Ovary (tissue), 9 donors: ENCODE results near the gene VPS13C. TPM values are rescaled to one million over a fixed set of nuclear protein-coding genes. Genes with fewer than 3 reads are reported as not detected.

ENCODE experiments used
- DNase-seq, 5 donors: peaks; one replicate each; pipeline ENCODE4 v3.0.0-alpha.2; 2019 to 2020
- H3K27ac ChIP-seq, 2 donors: fragments of 200-600 bp; one replicate each; pipeline versions ENCODE4 v1.5.1 to v1.8.0; 2019 to 2022
- H3K27me3 ChIP-seq: fragments of 200-600 bp; one replicate; pipeline ENCODE4 v1.8.0; 2022
- H3K36me3 ChIP-seq: fragments of 200-600 bp; sonication (generic); one replicate; pipeline ENCODE4 v1.5.1; 2019
- H3K4me1 ChIP-seq: one replicate; pipeline ENCODE4 v1.8.1; 2013; ENCODE audit warnings: mild to moderate bottlenecking, moderate library complexity; ENCODE audit not compliant: insufficient read depth
- H3K4me3 ChIP-seq: fragments of 200-600 bp; sonication (generic); one replicate; pipeline ENCODE4 v1.5.1; 2017
- H3K9me3 ChIP-seq, 2 donors: fragments of 200-600 bp in 1 of 2; sonication (generic) in 1 of 2; one replicate each; pipeline versions ENCODE4 v1.5.1 to v1.8.1; 2013 to 2019; ENCODE audit warnings: mild to moderate bottlenecking in 1 of 2, moderate library complexity in 1 of 2
- EP300 ChIP-seq: sonication (generic); formaldehyde crosslinking; IDR thresholded peaks from one replicate; pipeline ENCODE4 v1.6.1; 2017; ENCODE audit warnings: antibody characterized with exemption
- POLR2A ChIP-seq: fragments of 450-650 bp; IDR thresholded peaks from one replicate; pipeline ENCODE4 v1.6.1; 2017; ENCODE audit warnings: antibody characterized with exemption, mild to moderate bottlenecking, moderate library complexity
- WGBS, 3 donors: extraction: QIAGEN DNeasy Blood & Tissue Kit in 1 of 3; methylation state at CpG; one replicate each; pipeline versions ENCODE4 v1.1.5 to v1.1.7; 2013 to 2017; 5-methylcytosine and 5-hydroxymethylcytosine counted together
- intact Hi-C, 4 donors: fragments of 100-400 bp; cut with DNase I; formaldehyde crosslinking; loops; one replicate each; pipeline versions ENCODE4 v1.11.0 to v1.15.1; 2022 to 2023
- polyA plus RNA-seq, 2 donors: library from polyadenylated mRNA; stranded (reverse); fragments of 200-250 nt in 1 of 2; fragments of 350-450 nt in 1 of 2; fragmentation: Illumina TruSeq in 1 of 2; extraction: RNeasy Lipid Tissue Mini Kit (QIAGEN cat#74804) in 1 of 2; gene quantifications; one replicate each; pipeline ENCODE4 v1.2.3, GENCODE V29; 2013 to 2014
- total RNA-seq, 7 donors: library from RNA; depleted of rRNA in 2 of 7; stranded (reverse); fragments of >200 nt in 2 of 7; fragmentation: NEBNext Ultra II Directional in 3 of 7; extraction: Animal tissue kit (Norgen Biotek cat#: 25700) in 3 of 7; gene quantifications; one replicate each; pipeline versions ENCODE4 v1.1.0 to v1.2.4, GENCODE V29; 2016 to 2023
- TF ChIP-seq, protein P1 (sequence below), 3 donors: fragments of 450-650 bp in 2 of 3; fragments of 200-600 bp in 1 of 3; IDR thresholded peaks; one replicate each; pipeline versions ENCODE4 v1.5.1 to v1.8.0; 2016 to 2022; ENCODE audit warnings: antibody characterized with exemption in 3 of 3, mild to moderate bottlenecking in 1 of 3
- donor health status: DM: no; HTN: no; CAD: no; lungs with moderate emphysema.
- donor health status: DM: no; HTN: no; CAD: no.
- donor health status: Bipolar disorder and iron deficiency.
- donor health status: DM: yes; HTN: yes; CAD: no.
- donor health status: DM: no; HTN: no; CAD: no.
- donor health status: DM: yes; HTN: yes; CAD: no.

Gene VPS13C
- total and polyA plus RNA-seq, 9 donors = 19.4 to 78.1 (median 68.4) TPM

DNA sequence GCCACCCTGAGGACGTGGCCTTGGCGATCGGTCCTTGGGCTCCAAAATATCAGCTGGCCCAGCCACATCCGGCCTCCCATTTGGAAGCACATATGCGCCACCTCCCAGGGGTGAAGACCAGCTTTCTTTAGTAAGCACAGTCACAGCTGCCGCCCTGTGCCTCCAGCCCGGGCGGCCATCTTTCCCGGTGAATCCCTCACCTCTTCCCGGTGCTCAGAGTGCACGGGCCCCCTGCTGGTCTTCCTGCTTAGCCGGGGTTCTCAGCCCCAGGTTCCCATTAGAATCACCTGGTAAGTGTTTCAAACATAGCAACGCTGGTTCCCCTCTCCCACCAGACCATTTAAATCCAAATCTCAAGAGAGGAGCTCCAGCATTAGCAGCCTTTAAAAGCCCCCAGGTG lies 232.2 kb downstream of the VPS13C start:
- intact Hi-C loops = no loop called here
- Histone ChIP-seq H3K4me3 (no peak overlapping the region), H3K4me1 (no peaks in the 10 kb centered on the region), H3K27me3 (no peaks in the 10 kb centered on the region), H3K27ac (no peak overlapping the region), H3K36me3 (no peaks in the 10 kb centered on the region), H3K9me3 (no peaks in the 10 kb centered on the region)
- WGBS, 3 donors = 87 to 93% (median 88%) methylated on average over 13 of the region's 13 CpGs
- TF ChIP-seq EP300 (no peak), POLR2A (no peak)
- TF ChIP-seq, protein P1, sequence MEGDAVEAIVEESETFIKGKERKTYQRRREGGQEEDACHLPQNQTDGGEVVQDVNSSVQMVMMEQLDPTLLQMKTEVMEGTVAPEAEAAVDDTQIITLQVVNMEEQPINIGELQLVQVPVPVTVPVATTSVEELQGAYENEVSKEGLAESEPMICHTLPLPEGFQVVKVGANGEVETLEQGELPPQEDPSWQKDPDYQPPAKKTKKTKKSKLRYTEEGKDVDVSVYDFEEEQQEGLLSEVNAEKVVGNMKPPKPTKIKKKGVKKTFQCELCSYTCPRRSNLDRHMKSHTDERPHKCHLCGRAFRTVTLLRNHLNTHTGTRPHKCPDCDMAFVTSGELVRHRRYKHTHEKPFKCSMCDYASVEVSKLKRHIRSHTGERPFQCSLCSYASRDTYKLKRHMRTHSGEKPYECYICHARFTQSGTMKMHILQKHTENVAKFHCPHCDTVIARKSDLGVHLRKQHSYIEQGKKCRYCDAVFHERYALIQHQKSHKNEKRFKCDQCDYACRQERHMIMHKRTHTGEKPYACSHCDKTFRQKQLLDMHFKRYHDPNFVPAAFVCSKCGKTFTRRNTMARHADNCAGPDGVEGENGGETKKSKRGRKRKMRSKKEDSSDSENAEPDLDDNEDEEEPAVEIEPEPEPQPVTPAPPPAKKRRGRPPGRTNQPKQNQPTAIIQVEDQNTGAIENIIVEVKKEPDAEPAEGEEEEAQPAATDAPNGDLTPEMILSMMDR (IDR thresholded peaks at IDR 0.05) = no peak
- no peak for DNase-seq

DNA sequence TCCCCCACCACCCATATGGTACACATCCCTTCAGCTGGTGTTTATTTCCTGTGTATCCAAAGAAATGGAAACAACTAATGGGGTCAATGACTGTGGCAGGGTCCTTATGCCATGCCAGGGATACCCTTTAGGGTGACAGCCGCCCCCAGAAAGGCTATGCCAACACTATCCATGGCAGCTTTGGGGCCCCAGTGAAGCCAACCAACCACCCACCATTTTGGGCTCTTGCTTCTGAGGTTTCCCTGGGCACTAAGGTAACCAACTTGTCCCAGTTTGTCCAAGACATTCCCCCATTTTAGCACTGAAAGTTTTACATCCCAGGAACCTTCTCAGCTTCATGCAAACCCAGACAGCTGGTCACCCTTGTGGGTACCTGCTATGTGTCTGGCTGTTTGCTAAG lies 233.1 kb downstream of the VPS13C start:
- 88 to 95% (median 91%) methylated on average over 1 of the region's 1 CpG for WGBS, 3 donors
- no peaks in the 10 kb centered on the region for H3K27me3 ChIP-seq
- intact Hi-C loops = no loop called here
- H3K9me3 ChIP-seq = no peaks in the 10 kb centered on the region
- H3K27ac ChIP-seq = no peak overlapping the region
- DNase-seq = no peak
- H3K4me3 ChIP-seq = no peak overlapping the region
- TF ChIP-seq EP300 = no peak
- TF ChIP-seq, protein P1 (IDR thresholded peaks at IDR 0.05) = no peak
- no peak for TF ChIP-seq POLR2A
- H3K4me1 ChIP-seq = no peaks in the 10 kb centered on the region
- H3K36me3 ChIP-seq = no peaks in the 10 kb centered on the region

DNA sequence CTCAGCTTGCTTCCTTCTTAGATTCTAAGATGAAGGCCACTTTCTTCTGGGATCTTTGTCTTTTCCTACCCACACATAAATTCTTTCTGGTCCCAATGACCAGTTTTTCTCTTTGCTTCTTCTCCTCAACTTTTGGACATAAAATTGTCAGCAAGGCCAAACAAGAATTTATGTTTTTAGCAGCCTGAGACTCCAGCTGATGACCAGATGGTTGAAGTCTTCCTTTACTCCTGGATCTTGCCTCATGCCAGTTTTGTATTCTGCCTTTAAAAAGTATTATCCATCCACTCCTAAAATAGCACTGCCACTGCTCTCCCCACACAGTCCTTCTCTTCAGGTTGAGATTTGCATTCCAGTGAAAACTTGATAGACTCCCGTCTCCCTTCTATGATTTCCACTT lies 236.0 kb downstream of the VPS13C start:
- H3K36me3 ChIP-seq = no peaks in the 10 kb centered on the region
- 0 to 37% (median 28%) methylated on average over 1 of the region's 1 CpG for WGBS, 3 donors
- TF ChIP-seq POLR2A (no peak), EP300 (no peak)
- TF ChIP-seq, protein P1 (IDR thresholded peaks at IDR 0.05) = no peak
- no peak overlapping the region for H3K27ac ChIP-seq
- no peak for DNase-seq
- no peaks in the 10 kb centered on the region for H3K27me3 ChIP-seq
- intact Hi-C loops = no loop called here
- H3K9me3 ChIP-seq = no peaks in the 10 kb centered on the region
- no peak overlapping the region for H3K4me3 ChIP-seq
- no peaks in the 10 kb centered on the region for H3K4me1 ChIP-seq

DNA sequence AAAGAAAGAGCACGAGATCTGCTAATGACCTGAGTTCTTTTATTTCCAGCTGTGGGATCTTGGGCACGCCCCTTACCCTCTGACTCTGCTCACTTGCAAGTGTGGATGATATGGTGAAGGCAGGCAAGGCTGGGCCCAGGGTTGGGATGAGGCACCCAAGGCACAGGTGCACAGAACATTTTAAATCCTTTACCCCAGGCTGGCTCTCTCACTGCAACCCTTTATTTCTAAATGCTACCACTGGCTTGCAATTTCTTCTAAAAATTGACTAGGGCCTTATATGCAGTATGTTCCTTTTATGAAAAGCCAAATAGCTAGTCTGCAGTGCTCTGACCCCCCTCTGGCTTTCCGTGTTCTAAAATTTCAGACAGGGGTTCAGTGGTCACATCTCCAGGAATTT lies 237.7 kb downstream of the VPS13C start:
- no peak overlapping the region for H3K4me3 ChIP-seq
- intact Hi-C loops = no loop called here
- H3K27me3 ChIP-seq = no peaks in the 10 kb centered on the region
- TF ChIP-seq EP300 (no peak), POLR2A (no peak)
- TF ChIP-seq, protein P1 (IDR thresholded peaks at IDR 0.05) = no peak
- WGBS, 3 donors = 88 to 95% (median 92%) methylated on average over 3 of the region's 3 CpGs
- H3K27ac ChIP-seq = no peak overlapping the region
- DNase-seq = no peak
- H3K36me3 ChIP-seq = no peaks in the 10 kb centered on the region
- no peaks in the 10 kb centered on the region for H3K9me3 ChIP-seq
- no peaks in the 10 kb centered on the region for H3K4me1 ChIP-seq

DNA sequence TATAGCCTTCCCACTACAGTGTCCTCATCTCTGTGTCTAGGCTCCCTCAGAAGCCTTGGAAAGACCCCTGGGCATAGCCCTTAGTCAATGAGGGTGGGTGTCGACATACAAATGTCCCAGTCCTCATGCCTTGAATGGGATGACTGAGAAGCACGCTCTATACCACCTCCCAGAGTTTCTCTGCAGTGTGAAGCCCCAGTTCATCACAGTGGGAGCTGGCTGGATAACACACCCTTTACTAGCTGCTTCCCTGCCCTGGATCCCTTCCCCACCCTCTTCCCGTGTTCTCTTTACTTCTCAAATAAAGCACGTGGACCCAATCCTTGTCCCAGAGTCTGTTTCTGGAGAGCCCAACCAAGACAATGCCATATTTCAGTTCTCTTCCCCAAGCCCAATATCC lies 239.3 kb downstream of the VPS13C start:
- H3K4me1 ChIP-seq = no peaks in the 10 kb centered on the region
- intact Hi-C loops = no loop called here
- no peak overlapping the region for H3K4me3 ChIP-seq
- H3K27me3 ChIP-seq = no peaks in the 10 kb centered on the region
- 89 to 94% (median 91%) methylated on average over 4 of the region's 4 CpGs for WGBS, 3 donors
- no peak overlapping the region for H3K27ac ChIP-seq
- no peaks in the 10 kb centered on the region for H3K36me3 ChIP-seq
- TF ChIP-seq, protein P1 (IDR thresholded peaks at IDR 0.05) = no peak
- TF ChIP-seq EP300 (no peak), POLR2A (no peak)
- DNase-seq = no peak
- H3K9me3 ChIP-seq = no peaks in the 10 kb centered on the region
